Hepatocyte (in vitro differentiated cells): ENCODE data around the gene COL2A1.

Experiments used
- EZH2 ChIP-seq: fragments of 200-600 bp; sonication (generic); IDR thresholded peaks from 2 replicates; pipeline ENCODE4 v1.6.1; 2016; ENCODE audit warnings: antibody characterized with exemption, mild to moderate bottlenecking, borderline replicate concordance
- EZH2phosphoT487 ChIP-seq: fragments of 200-600 bp; sonication (generic); IDR thresholded peaks from one replicate; pipeline ENCODE4 v1.6.1; 2018; ENCODE audit warnings: antibody characterized with exemption, mild to moderate bottlenecking, low read depth, moderate library complexity; ENCODE audit not compliant: unreplicated experiment, severe bottlenecking
- TF ChIP-seq, protein P1 (sequence below): fragments of 200-600 bp; sonication (generic); IDR thresholded peaks from 2 replicates; pipeline ENCODE4 v1.5.1; 2016; ENCODE audit warnings: antibody characterized with exemption, mild to moderate bottlenecking; ENCODE audit not compliant: poor library complexity

DNA sequence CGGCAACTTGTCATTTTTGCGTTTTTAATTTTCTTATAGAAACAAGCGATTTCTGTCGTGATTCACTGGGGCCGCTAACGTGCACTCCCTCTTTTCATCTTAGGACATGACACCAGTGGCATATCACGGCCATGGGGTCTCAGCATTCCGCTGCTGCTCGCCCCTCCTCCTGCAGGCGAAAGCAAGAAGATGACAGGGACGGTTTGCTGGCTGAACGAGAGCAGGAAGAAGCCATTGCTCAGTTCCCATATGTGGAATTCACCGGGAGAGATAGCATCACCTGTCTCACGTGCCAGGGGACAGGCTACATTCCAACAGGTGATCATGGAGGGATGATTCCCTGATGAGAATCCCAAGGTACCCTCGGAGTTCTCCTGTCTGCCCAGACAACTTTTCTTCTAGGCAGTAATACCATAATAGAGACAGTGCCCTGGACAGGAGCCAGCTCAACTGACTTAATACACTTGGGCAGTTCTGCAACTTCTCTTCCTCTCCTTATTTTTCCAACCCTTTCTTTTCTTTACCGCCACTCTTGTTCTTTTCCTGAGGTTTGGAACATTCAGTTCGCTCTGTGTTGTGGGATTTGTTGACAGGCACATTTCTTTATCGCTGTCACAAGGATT is 40.1 kb downstream of the COL2A1 start:
- TF ChIP-seq EZH2phosphoT487, result no peak
- TF ChIP-seq, protein P1, sequence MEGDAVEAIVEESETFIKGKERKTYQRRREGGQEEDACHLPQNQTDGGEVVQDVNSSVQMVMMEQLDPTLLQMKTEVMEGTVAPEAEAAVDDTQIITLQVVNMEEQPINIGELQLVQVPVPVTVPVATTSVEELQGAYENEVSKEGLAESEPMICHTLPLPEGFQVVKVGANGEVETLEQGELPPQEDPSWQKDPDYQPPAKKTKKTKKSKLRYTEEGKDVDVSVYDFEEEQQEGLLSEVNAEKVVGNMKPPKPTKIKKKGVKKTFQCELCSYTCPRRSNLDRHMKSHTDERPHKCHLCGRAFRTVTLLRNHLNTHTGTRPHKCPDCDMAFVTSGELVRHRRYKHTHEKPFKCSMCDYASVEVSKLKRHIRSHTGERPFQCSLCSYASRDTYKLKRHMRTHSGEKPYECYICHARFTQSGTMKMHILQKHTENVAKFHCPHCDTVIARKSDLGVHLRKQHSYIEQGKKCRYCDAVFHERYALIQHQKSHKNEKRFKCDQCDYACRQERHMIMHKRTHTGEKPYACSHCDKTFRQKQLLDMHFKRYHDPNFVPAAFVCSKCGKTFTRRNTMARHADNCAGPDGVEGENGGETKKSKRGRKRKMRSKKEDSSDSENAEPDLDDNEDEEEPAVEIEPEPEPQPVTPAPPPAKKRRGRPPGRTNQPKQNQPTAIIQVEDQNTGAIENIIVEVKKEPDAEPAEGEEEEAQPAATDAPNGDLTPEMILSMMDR, result no peak
- no peak for TF ChIP-seq EZH2
